Activated T-helper 2 cell treated with anti-CD3 and anti-CD28 coated beads, Interferon-gamma antibody, Interleukin-2, Interleukin-4, amounts not matched to agents 10 μg/mL and 5 μg/mL and 100 μg/mL, durations not matched to agents 14 hours and 24 hours and 36 hours (primary cell): ENCODE measurements around the gene DOK7. TPM values are rescaled to one million over a fixed set of nuclear protein-coding genes. Genes with fewer than 3 reads are reported as not detected.

Experiments used
- DNase-seq: peaks from one replicate; pipeline ENCODE4 v3.0.0; 2021; ENCODE audit warnings: low spot score
- H3K27ac Mint-ChIP-seq: one replicate; pipeline ENCODE4 v1.8.0; 2021; ENCODE audit warnings: mixed read lengths
- H3K27me3 Mint-ChIP-seq: one replicate; pipeline ENCODE4 v1.8.0; 2021; ENCODE audit warnings: low read depth, mixed read lengths
- H3K36me3 Mint-ChIP-seq: one replicate; pipeline ENCODE4 v1.8.0; 2021; ENCODE audit warnings: low read depth, mixed read lengths
- H3K4me1 Mint-ChIP-seq: one replicate; pipeline ENCODE4 v1.8.0; 2021; ENCODE audit warnings: low read depth, mixed read lengths
- H3K4me3 Mint-ChIP-seq: one replicate; pipeline ENCODE4 v1.8.0; 2021; ENCODE audit warnings: low read depth, mild to moderate bottlenecking, moderate library complexity, mixed read lengths
- H3K9me3 Mint-ChIP-seq: one replicate; pipeline ENCODE4 v1.8.0; 2021; ENCODE audit warnings: mixed read lengths
- intact Hi-C: fragments of 100-400 bp; cut with micrococcal nuclease; formaldehyde crosslinking; loops from one replicate; pipeline ENCODE4 v1.15.1; 2023
- total RNA-seq: library from RNA; stranded (reverse); gene quantifications from 2 replicates; pipeline ENCODE4 v1.2.3, GENCODE V29; 2022

Gene DOK7
- total RNA-seq, 1 donor from 2014 or later, result not detected

DNA sequence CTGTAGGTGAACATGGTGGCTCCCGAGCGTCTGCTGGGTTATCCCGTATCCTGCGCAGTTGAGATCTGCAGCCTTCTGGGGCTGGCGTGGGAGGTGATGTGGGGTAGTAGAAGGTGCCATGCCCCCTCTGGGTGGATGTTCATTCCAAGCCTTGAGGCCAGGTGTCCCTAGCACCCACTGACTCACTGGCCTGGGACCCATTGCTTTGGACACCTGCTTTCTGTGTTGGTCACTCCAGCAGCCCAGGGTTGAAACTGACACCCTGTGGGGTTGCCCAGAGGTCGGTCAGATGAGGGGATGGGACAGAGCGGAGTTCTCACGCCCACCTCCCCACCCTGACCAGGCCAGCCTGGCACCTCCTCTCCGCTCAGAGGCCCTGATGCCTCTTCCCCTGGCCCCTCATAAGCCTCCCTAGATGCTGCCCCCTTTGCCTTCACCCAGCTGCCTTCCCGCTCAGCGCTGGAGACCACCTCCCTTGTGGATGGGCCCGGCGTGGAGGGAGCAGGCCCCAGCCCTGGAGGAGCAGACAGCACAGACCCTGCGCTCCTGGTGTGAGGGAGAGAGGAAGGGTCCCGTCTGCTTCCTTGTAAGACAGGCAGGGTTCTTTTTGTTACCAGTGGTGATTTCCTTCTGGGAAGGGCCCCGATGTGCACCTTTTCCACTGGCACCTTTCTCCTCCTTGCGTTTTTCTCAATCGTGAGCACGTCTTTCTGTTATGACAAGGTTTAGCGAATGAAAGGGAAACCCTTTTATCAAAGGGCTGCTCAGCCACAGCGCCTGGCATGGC, 2.0 kb downstream of the DOK7 start:
- Mint-ChIP-seq H3K4me1 (no peaks in the 10 kb centered on the region), H3K36me3 (no peaks in the 10 kb centered on the region), H3K27me3 (peaks cover 11% of the 10 kb centered on the region), H3K27ac (no peak overlapping the region), H3K4me3 (no peak overlapping the region), H3K9me3 (no peaks in the 10 kb centered on the region)
- DNase-seq, result no peak
- intact Hi-C loops, result no loop called here

DNA sequence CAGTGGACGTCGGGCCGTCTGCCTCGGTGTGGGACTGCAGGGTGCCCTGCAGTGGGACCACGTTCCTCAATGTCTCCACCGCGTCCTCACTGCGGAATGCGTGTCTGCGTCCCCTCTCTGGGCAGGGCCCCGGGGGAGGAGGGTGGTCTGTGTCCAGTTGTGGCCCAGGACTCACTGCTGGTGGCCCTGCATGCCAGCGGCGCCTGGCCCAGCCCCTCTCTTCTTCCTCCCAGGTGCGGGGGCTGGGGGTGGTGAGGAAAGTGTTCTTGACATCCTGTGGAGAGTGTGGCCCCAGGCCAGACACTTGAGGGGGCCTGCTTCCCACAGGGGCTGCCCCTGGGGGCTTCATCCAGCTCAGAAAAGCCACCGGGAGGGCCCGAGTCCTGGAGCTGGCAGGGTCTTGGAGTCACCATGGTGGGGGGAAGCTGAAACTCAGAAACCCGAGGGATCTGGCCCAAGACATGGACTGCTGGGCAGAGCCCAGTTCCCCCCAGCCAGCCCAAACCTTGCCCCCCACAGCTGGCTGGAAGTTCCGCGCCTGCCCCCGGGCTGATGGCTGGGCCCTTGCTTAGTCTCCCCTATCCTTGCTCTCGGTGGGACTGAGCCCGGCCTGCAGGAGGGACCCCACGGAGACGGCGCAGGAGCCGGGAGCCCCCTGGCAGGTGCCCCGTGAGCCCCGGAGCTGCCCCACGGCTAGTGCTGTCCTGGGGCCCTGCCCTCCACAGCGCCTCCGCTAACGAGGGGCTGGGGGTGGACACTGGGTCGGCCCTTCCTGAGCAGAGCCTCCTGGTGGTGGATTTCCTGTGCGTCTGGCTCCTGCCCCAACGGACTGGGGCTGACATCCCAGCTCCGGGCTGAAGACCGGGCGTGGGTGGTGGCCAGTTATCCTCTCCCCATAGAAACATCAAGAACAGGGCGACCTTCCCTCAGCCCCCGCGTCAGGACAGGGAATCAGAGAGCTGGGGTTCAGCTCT, 2.9 kb downstream of the DOK7 start:
- no peaks in the 10 kb centered on the region for H3K4me1 Mint-ChIP-seq
- no peak overlapping the region for H3K27ac Mint-ChIP-seq
- no peaks in the 10 kb centered on the region for H3K9me3 Mint-ChIP-seq
- peaks cover 10% of the 10 kb centered on the region for H3K27me3 Mint-ChIP-seq
- H3K36me3 Mint-ChIP-seq, result no peaks in the 10 kb centered on the region
- no peak overlapping the region for H3K4me3 Mint-ChIP-seq
- intact Hi-C loops, result no loop called here
- no peak for DNase-seq

DNA sequence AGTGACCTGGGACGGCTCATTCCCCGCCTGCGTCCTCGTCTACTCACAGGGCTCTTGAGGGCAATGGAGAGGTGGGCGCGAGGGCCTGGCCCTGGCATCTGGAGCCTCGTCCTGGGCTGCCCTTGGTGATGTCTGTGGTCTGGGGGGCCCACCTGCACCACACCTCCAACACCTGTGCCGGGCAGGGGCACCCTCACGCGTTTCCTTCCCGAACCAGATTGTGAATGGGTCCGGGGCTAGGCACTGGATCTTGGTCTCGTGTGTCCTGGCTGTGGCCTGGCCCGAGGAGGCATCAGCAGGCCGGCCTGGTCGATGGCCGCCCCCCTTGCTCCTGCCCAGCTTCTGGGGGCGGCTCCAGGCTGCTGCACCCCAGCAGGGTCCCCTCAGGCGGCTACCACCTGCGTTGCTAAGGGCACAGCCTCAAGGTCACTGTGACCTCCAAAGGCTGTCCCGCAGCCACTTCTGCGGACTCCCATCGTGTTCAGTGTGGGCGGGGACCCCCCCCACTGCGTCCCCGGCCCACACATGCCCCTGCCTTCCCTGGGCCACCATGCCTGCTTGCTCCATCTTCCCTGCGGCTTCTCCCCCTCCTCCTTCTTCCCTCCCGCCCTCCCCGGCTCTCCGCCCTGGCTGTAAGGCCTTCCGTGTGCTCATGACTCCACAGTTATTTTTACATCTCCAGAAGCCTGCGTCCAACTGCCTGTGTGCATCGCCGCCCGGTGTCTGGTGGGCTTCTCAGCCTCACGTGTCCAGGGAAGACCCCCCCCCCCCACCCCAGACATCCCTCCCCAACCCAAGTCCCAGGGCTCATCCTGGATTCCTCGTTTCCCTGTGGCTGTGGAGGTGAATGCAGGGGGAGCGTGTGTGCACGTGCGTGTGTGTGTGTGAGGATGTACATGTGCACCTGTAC, 3.8 kb downstream of the DOK7 start:
- intact Hi-C loops, result no loop called here
- H3K9me3 Mint-ChIP-seq, result no peaks in the 10 kb centered on the region
- H3K27ac Mint-ChIP-seq, result no peak overlapping the region
- no peak for DNase-seq
- no peak overlapping the region for H3K4me3 Mint-ChIP-seq
- H3K4me1 Mint-ChIP-seq, result no peaks in the 10 kb centered on the region
- H3K27me3 Mint-ChIP-seq, result peaks cover 9% of the 10 kb centered on the region
- H3K36me3 Mint-ChIP-seq, result no peaks in the 10 kb centered on the region

DNA sequence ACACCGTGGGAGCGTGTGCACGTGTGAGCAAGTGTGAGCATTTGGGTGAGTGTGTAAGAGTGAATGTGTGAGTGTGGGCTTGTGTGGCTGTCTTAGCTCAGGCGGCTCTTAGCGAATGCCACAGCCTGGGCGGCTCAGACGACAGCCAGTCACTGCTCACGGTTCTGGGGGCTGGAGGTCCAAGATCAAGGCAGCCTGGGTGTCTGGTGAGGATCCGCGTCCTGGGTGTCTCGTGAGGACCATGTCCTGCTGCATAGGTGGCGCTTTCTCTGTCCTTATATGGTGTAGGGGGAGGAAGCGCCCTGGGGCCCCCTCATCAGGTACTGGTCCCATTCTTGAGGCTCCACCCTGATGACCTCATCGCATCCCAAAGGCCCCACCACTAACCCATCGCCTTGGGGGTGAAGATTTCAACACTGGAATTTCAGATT, 4.5 kb downstream of the DOK7 start:
- intact Hi-C loops, result no loop called here
- H3K9me3 Mint-ChIP-seq, result no peaks in the 10 kb centered on the region
- no peaks in the 10 kb centered on the region for H3K36me3 Mint-ChIP-seq
- no peak overlapping the region for H3K4me3 Mint-ChIP-seq
- H3K27ac Mint-ChIP-seq, result no peak overlapping the region
- H3K27me3 Mint-ChIP-seq, result peaks cover 2% of the 10 kb centered on the region
- DNase-seq, result no peak
- no peaks in the 10 kb centered on the region for H3K4me1 Mint-ChIP-seq

DNA sequence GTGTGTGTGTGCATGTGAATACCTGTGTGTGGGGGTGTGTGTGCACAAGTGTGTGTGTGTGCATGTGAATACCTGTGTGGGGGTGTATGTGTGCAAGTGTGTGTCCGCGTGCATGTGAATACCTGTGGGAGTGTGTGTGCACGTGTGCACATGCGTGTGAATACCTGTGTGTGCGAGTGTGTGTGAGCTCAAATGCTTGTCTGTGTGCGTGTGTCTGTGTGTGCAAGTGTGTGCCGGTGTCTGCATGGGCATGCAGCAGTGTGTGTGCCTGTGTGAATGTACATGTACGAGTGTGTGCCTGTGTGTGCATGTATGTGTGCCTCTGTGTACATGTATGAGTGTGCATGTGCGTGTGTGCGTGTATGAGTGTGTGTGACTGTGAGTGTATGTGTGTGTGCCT, 5.0 kb downstream of the DOK7 start:
- Mint-ChIP-seq H3K4me3 (no peak overlapping the region), H3K36me3 (no peaks in the 10 kb centered on the region), H3K27me3 (no peaks in the 10 kb centered on the region), H3K9me3 (no peaks in the 10 kb centered on the region), H3K4me1 (no peaks in the 10 kb centered on the region), H3K27ac (no peak overlapping the region)
- DNase-seq, result no peak
- intact Hi-C loops, result no loop called here

DNA sequence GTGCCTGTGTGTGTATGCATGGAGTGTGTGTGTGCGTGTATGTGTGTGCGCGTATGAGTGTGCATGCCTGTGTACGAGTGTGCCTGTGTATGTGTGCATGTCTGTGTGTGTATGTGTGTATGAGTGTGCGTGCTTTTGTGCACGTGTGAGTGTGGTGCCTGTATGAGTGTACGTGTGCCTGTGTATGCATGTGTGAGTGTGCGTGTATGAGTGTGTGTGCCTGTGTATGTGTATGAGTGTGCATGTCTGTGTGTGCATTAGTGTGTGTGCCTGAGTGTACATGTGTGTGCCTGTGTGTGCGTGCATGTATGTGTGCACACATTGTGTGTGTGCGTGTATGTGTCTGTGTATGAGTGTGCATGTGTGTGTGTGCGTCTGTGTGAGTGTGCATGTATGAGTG, 5.7 kb downstream of the DOK7 start:
- H3K4me1 Mint-ChIP-seq, result no peaks in the 10 kb centered on the region
- no peak overlapping the region for H3K4me3 Mint-ChIP-seq
- no peak for DNase-seq
- H3K27me3 Mint-ChIP-seq, result no peaks in the 10 kb centered on the region
- H3K27ac Mint-ChIP-seq, result no peak overlapping the region
- H3K36me3 Mint-ChIP-seq, result no peaks in the 10 kb centered on the region
- no peaks in the 10 kb centered on the region for H3K9me3 Mint-ChIP-seq
- intact Hi-C loops, result no loop called here

DNA sequence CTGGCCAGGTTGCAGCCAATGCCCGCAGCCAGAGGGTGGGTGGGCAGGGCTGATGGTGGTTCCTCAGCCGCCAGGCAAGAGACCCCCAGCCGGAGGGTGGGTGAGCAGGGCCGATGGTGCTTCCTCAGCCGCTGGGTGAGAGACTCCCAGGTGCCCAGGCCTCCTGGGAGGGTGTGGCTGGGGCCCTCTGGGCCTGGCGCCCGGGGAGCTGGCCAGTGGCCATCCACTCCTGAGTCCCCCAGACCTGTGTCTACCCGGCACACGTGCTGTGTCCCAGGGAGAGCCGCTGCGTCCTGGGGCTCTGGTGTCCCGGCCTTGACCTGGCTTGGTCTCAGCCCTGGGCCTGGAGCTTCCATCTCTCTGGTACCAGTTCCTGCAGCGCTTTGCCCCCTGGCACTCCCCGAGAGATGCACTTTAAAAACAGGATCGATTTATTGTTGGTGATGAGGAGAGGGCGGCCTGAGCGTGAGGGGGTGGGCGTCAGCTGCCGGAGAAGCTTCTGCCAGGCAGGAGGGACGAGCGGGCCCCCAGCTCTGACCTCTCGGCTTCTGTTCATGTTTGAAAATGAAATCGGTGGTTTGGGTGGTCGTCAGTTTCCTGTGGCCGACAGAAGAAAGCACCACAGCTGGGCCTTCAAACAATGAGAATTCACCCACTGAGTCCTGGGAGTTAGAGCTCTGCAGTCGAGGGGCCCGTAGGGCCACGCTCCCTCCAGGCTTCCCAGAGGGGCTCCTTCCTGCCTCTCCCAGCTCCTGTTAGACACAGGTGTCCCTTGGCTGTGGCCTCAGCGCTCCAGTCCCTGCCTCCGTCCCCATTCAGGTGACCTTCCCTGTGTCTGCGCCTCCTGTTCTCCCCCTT, 6.5 kb downstream of the DOK7 start:
- Mint-ChIP-seq H3K4me3 (no peak overlapping the region), H3K27me3 (no peaks in the 10 kb centered on the region), H3K27ac (no peak overlapping the region), H3K4me1 (no peaks in the 10 kb centered on the region), H3K36me3 (no peaks in the 10 kb centered on the region), H3K9me3 (no peaks in the 10 kb centered on the region)
- intact Hi-C loops, result no loop called here
- DNase-seq, result no peak

DNA sequence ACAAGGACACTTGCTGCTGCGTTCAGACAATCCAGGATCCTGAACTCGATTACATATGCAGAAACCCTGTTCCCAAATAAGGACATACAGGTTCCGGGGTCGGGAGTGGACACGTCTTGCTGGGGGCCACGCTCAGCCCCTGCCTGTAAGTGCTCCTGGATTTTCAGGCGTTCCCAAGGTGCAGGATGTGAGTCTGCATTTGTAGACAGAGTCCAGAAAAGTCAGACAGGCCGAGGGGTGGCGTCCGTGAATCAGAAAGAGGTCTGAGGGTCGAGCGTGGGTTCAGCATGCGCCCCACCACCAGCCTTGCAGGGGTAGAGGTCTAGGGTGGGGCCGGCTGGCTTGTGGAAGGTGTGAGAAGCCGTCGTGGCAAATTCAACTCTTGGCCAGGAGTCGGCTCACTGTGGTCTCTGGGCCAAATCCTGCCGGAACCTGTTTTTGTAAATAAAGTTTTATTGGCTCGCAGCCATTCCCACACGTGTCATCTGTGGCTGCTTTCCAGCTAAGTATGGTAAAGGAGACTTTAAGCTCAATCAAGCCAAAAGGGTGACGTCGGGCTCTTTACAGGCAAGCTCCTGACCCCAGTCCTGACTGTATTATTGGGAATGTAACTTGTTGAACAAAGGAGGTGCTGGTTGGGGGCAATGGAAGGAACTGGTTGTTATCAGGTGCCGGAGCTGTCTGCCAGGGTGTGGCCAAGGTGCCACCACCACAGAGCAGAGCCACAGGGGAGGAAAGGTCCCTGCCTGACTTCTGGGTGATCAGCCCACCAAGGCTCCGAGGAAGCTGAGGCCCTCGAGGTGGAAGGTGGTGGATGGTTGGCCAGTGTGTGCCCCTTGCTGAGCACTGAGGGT, 7.4 kb downstream of the DOK7 start:
- Mint-ChIP-seq H3K27me3 (no peaks in the 10 kb centered on the region), H3K4me1 (no peaks in the 10 kb centered on the region), H3K4me3 (no peak overlapping the region), H3K9me3 (no peaks in the 10 kb centered on the region), H3K27ac (no peak overlapping the region), H3K36me3 (no peaks in the 10 kb centered on the region)
- no peak for DNase-seq
- intact Hi-C loops, result no loop called here

DNA sequence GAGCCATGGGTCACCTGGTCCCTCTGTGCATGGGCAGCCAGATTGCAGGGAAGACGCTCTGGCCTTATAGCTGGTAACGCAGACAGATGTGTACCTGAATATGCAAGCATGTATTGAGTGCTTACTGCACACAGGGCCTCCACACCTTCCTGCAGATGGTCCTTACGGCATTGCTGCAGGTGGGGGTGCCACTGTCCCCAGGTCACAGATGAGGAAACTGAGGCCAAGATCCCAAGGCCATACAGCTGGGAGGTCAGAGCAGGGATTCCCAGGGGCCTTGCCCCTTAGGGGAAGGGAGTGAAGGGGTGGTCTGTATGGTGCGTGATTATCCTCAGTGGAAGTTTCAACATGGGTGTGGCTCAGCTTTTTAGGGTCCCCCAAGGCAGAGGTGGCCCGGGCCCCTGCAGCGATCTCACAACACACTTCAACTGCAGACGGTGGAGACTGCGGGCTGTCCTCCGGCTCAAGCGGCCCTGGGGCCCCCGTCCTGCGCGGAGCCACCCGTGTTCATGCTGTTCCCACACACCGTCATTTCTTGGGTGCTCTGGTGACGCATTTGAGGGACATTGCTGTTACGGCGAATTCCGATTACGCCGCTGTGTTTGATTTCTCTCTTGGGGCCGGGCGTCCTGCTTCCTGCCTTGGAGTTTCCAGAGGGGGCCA, 8.1 kb downstream of the DOK7 start:
- no peak for DNase-seq
- intact Hi-C loops, result no loop called here
- H3K4me3 Mint-ChIP-seq, result no peak overlapping the region
- no peaks in the 10 kb centered on the region for H3K27me3 Mint-ChIP-seq
- H3K27ac Mint-ChIP-seq, result no peak overlapping the region
- H3K4me1 Mint-ChIP-seq, result no peaks in the 10 kb centered on the region
- H3K9me3 Mint-ChIP-seq, result no peaks in the 10 kb centered on the region
- H3K36me3 Mint-ChIP-seq, result no peaks in the 10 kb centered on the region

DNA sequence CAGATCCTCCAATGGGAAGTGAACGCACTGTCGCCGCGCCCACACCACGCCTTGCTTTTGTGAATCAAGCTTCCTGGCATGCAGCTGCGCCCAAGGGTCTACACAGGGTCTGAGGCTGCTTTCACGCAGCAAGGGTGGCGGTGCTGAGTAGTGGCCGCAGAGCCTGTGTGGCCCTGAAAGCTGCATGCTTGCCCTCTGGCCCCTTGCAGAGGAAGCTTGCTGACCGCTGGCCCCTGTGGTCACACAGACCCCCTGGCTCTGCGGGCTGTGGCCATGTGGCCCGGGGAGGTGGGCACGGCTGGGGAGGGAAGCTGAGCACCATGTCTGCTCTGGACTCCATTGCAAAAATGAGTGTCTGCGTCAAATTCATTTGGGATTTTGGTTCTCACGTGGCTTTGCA, 8.8 kb downstream of the DOK7 start:
- intact Hi-C loops, result no loop called here
- H3K27me3 Mint-ChIP-seq, result no peaks in the 10 kb centered on the region

More for the DNA sequence above, 8.8 kb downstream of the DOK7 start:
- DNase-seq, result no peak
- no peak overlapping the region for H3K27ac Mint-ChIP-seq
- no peak overlapping the region for H3K4me3 Mint-ChIP-seq
- no peaks in the 10 kb centered on the region for H3K9me3 Mint-ChIP-seq
- H3K4me1 Mint-ChIP-seq, result no peaks in the 10 kb centered on the region
- H3K36me3 Mint-ChIP-seq, result no peaks in the 10 kb centered on the region
